Upper lobe of left lung (tissue), 4 donors: ENCODE data around the gene DLG3.

Experiments used
- CTCF ChIP-seq, 6 experiments: fragments of 450-650 bp in 4 of 6; fragments of 200-600 bp in 2 of 6; sonication (generic) in 2 of 6; IDR thresholded peaks; one replicate each; pipeline ENCODE4 v1.5.1; 2016 to 2019; ENCODE audit warnings: antibody characterized with exemption in 6 of 6
- EP300 ChIP-seq, 4 donors: sonication (generic); formaldehyde crosslinking; IDR thresholded peaks; one replicate each; pipeline ENCODE4 v1.5.1; 2017; ENCODE audit warnings: antibody characterized with exemption in 4 of 4, control low read depth in 2 of 4
- POLR2A ChIP-seq, 4 donors: fragments of 450-650 bp; IDR thresholded peaks; one replicate each; pipeline ENCODE4 v1.5.1; 2016 to 2017; ENCODE audit warnings: antibody characterized with exemption in 4 of 4, mild to moderate bottlenecking in 2 of 4
- POLR2AphosphoS5 ChIP-seq, 2 donors: sonication (generic); formaldehyde crosslinking; IDR thresholded peaks; one replicate each; pipeline ENCODE4 v1.5.1; 2017; ENCODE audit warnings: antibody characterized with exemption in 2 of 2

- TF ChIP-seq CTCF (IDR thresholded peaks at IDR 0.05) (no peak), POLR2AphosphoS5 (IDR thresholded peaks at IDR 0.05) (no peak), POLR2A (IDR thresholded peaks at IDR 0.05) (no peak), EP300 (IDR thresholded peaks at IDR 0.05) (no peak)
Measured at GRCh38 chrX:70527053-70527452, 82.4 kb downstream of the DLG3 start.
